GM23338 (cell line): ENCODE measurements around the gene MBD3L2. TPM values are rescaled to one million over a fixed set of nuclear protein-coding genes. Genes with fewer than 3 reads are reported as not detected.

Experiments used
- ATAC-seq: fragments of 200-7000 bp; cut with Tn5 transposase; 3 replicates; pipeline ENCODE4 v1.9.1; 2020
- DNase-seq: peaks from one replicate; pipeline ENCODE4 v3.0.0-alpha.2; 2015; ENCODE audit warnings: low spot score
- H2AFZ ChIP-seq: fragments of 200-600 bp; sonication (generic); 2 replicates; pipeline ENCODE4 v1.8.0; 2016; ENCODE audit warnings: antibody characterized with exemption, mild to moderate bottlenecking, moderate library complexity
- H3F3A ChIP-seq: fragments of 200-600 bp; sonication (generic); replicated peaks from 2 replicates; pipeline ENCODE4 v1.8.0; 2017; ENCODE audit warnings: antibody characterized with exemption, mixed run types, low read depth
- H3K27ac ChIP-seq: fragments of 200-600 bp; sonication (generic); 2 replicates; pipeline ENCODE4 v1.6.1; 2016; ENCODE audit warnings: low read depth
- H3K27me3 ChIP-seq: fragments of 200-600 bp; sonication (generic); 2 replicates; pipeline ENCODE4 v1.8.0; 2016; ENCODE audit warnings: mild to moderate bottlenecking, mixed run types, moderate library complexity; ENCODE audit not compliant: insufficient read depth
- H3K36me3 ChIP-seq: fragments of 200-600 bp; sonication (generic); 2 replicates; pipeline ENCODE4 v1.8.0; 2016; ENCODE audit warnings: mild to moderate bottlenecking; ENCODE audit not compliant: insufficient read depth
- H3K4me1 ChIP-seq: fragments of 200-600 bp; sonication (generic); 2 replicates; pipeline ENCODE4 v1.8.0; 2016; ENCODE audit warnings: mild to moderate bottlenecking, moderate library complexity; ENCODE audit not compliant: insufficient read depth
- H3K4me2 ChIP-seq: fragments of 200-600 bp; sonication (generic); 2 replicates; pipeline ENCODE4 v1.7.1; 2017; ENCODE audit warnings: mixed run types
- H3K4me3 ChIP-seq: fragments of 200-600 bp; sonication (generic); 2 replicates; pipeline ENCODE4 v1.6.1; 2016; ENCODE audit warnings: mixed run types
- H3K79me2 ChIP-seq: fragments of 200-600 bp; sonication (generic); replicated peaks from 2 replicates; pipeline ENCODE4 v1.8.0; 2017; ENCODE audit warnings: mild to moderate bottlenecking; ENCODE audit not compliant: insufficient read depth
- H3K9me2 ChIP-seq: fragments of 200-600 bp; sonication (generic); 2 replicates; pipeline ENCODE4 v1.8.0; 2017; ENCODE audit not compliant: insufficient read depth
- H4K20me1 ChIP-seq: fragments of 200-600 bp; sonication (generic); replicated peaks from 2 replicates; pipeline ENCODE4 v1.8.0; 2017; ENCODE audit warnings: mild to moderate bottlenecking; ENCODE audit not compliant: insufficient read depth
- H3K27ac Mint-ChIP-seq: 2 replicates; pipeline ENCODE4 v1.8.0; 2020; ENCODE audit warnings: inconsistent platforms, mild to moderate bottlenecking, moderate library complexity, mixed read lengths
- H3K27me3 Mint-ChIP-seq: 3 replicates; pipeline ENCODE4 v1.8.0; 2022; ENCODE audit warnings: low read depth, mild to moderate bottlenecking, moderate library complexity, mixed read lengths, inconsistent platforms; ENCODE audit not compliant: insufficient read depth, poor library complexity
- H3K36me3 Mint-ChIP-seq: 3 replicates; pipeline ENCODE4 v1.8.0; 2021; ENCODE audit warnings: low read depth, mild to moderate bottlenecking, inconsistent platforms, moderate library complexity, mixed read lengths
- H3K4me1 Mint-ChIP-seq: 3 replicates; pipeline ENCODE4 v1.8.0; 2020; ENCODE audit warnings: mild to moderate bottlenecking, inconsistent platforms, mixed read lengths
- H3K4me3 Mint-ChIP-seq: 3 replicates; pipeline ENCODE4 v1.8.0; 2021; ENCODE audit warnings: moderate library complexity, mild to moderate bottlenecking, inconsistent platforms, mixed read lengths
- H3K9me3 Mint-ChIP-seq: 3 replicates; pipeline ENCODE4 v1.8.0; 2020; ENCODE audit warnings: moderate library complexity, mild to moderate bottlenecking, inconsistent platforms, mixed read lengths
- CREB1 ChIP-seq: fragments of 250-450 bp; sonication (Bioruptor Pico); IDR thresholded peaks from 2 replicates; pipeline ENCODE4 v1.5.0; 2020; ENCODE audit warnings: low read depth, mild to moderate bottlenecking, moderate library complexity
- CTCF ChIP-seq, 2 experiments: fragments of 200-600 bp in 1 of 2; sonication (generic) in 1 of 2; conservative IDR thresholded peaks; 2 replicates each; pipeline versions ENCODE4 v1.5.1 to v1.6.1; 2016 to 2017; ENCODE audit warnings: antibody characterized with exemption in 2 of 2, low read depth in 2 of 2, mild to moderate bottlenecking in 2 of 2, moderate library complexity in 1 of 2
- ETS1 ChIP-seq: IDR thresholded peaks from 2 replicates; pipeline ENCODE4 v1.6.1; 2016; ENCODE audit warnings: antibody characterized with exemption
- EZH2phosphoT487 ChIP-seq: fragments of 200-600 bp; sonication (generic); IDR thresholded peaks from one replicate; pipeline ENCODE4 v1.8.1; 2018; ENCODE audit warnings: antibody characterized with exemption; ENCODE audit not compliant: unreplicated experiment
- POLR2AphosphoS5 ChIP-seq: IDR thresholded peaks from 2 replicates; pipeline ENCODE4 v1.6.1; 2016; ENCODE audit warnings: antibody characterized with exemption, low read depth
- REST ChIP-seq: IDR thresholded peaks from one replicate; pipeline ENCODE4 v1.6.1; 2018; ENCODE audit warnings: antibody characterized with exemption; ENCODE audit not compliant: unreplicated experiment
- STAT1 ChIP-seq: IDR thresholded peaks from one replicate; pipeline ENCODE4 v1.6.1; 2016; ENCODE audit warnings: antibody characterized with exemption; ENCODE audit not compliant: unreplicated experiment
- ZNF114 ChIP-seq: fragments of 250-450 bp; sonication (Bioruptor Pico); IDR thresholded peaks from 2 replicates; pipeline ENCODE4 v1.5.0; 2020; ENCODE audit warnings: mild to moderate bottlenecking, moderate library complexity
- ZNF331 ChIP-seq: fragments of 250-450 bp; sonication (Bioruptor Pico); IDR thresholded peaks from 2 replicates; pipeline ENCODE4 v1.5.0; 2020; ENCODE audit warnings: low read depth, mild to moderate bottlenecking, moderate library complexity
- ZNF462 ChIP-seq: fragments of 250-450 bp; sonication (Bioruptor Pico); IDR thresholded peaks from 2 replicates; pipeline ENCODE4 v1.5.0; 2020; ENCODE audit warnings: mild to moderate bottlenecking, moderate library complexity
- polyA plus RNA-seq: library from polyadenylated mRNA; unstranded; fragments of >200 nt; fragmentation: Nextera tagmentation; extraction: Ambion mirVana; gene quantifications from 2 replicates; pipeline ENCODE4 v1.2.1, GENCODE V29; 2016
- total RNA-seq: library from RNA; depleted of rRNA; stranded (reverse); fragments of >200 nt; shearing (Covaris generic); gene quantifications from 2 replicates; pipeline ENCODE4 v1.2.3, GENCODE V29; 2014

Gene MBD3L2
- total and polyA plus RNA-seq, 2 experiments from 2014 or later, result not detected

GRCh38 chr19:7078008-7078407, 28.9 kb downstream of the MBD3L2 start (continued):
- TF ChIP-seq REST, result no peak

- no peaks in the 10 kb centered on the region for H3K4me1 Mint-ChIP-seq
- ATAC-seq (no peak), DNase-seq (peak; percentile 59)
- H3F3A ChIP-seq, result peaks cover 10% of the 10 kb centered on the region
- peaks cover 84% of the 10 kb centered on the region for H3K36me3 ChIP-seq
- peaks cover 18% of the 10 kb centered on the region for H3K27me3 Mint-ChIP-seq
- H4K20me1 ChIP-seq, result no peaks in the 10 kb centered on the region
- no peak overlapping the region for H3K27ac ChIP-seq
- TF ChIP-seq CTCF (conservative IDR thresholded peaks at IDR 0.05; ENCODE audit: low read depth in 2 of 2) (no peak), CREB1 (no peak), ZNF114 (CRISPR knock-in tag) (no peak), ZNF331 (CRISPR knock-in tag) (no peak), POLR2AphosphoS5 (no peak), STAT1 (no peak), EZH2phosphoT487 (no peak), ZNF462 (no peak), ETS1 (no peak)
- H3K27ac Mint-ChIP-seq, result no peak overlapping the region
- H3K27me3 ChIP-seq, result no peaks in the 10 kb centered on the region
- H3K79me2 ChIP-seq, result no peaks in the 10 kb centered on the region
- H3K36me3 Mint-ChIP-seq, result peaks cover 96% of the 10 kb centered on the region
- no peak overlapping the region for H2AFZ ChIP-seq
- no peaks in the 10 kb centered on the region for H3K4me1 ChIP-seq
- no peak overlapping the region for H3K4me3 Mint-ChIP-seq
- no peak overlapping the region for H3K4me2 ChIP-seq
- H3K9me2 ChIP-seq, result no peaks in the 10 kb centered on the region
- peak overlapping the region; percentile 32; the same call in 1 of the 2 replicates for H3K4me3 ChIP-seq
- peaks cover 97% of the 10 kb centered on the region for H3K9me3 Mint-ChIP-seq
Observed at GRCh38 chr19:7083076-7083956, 34.2 kb downstream of the MBD3L2 start.
